KMS-11 (cell line): Measurements from ENCODE around the gene FADS1.

ENCODE experiments used
- H2AFZ ChIP-seq: fragments of 200-600 bp; sonication (generic); 2 replicates; pipeline ENCODE4 v1.6.1; 2016; ENCODE audit warnings: antibody characterized with exemption, mixed run types, low read depth
- H3K27ac ChIP-seq: fragments of 200-600 bp; sonication (generic); 2 replicates; pipeline ENCODE4 v1.6.1; 2016; ENCODE audit warnings: mild to moderate bottlenecking, mixed run types
- H3K27me3 ChIP-seq: fragments of 200-600 bp; sonication (generic); 2 replicates; pipeline ENCODE4 v1.6.1; 2017; ENCODE audit warnings: mild to moderate bottlenecking, low read depth, mixed run types, moderate library complexity; ENCODE audit not compliant: insufficient read depth
- H3K36me3 ChIP-seq: fragments of 200-600 bp; sonication (generic); 2 replicates; pipeline ENCODE4 v1.6.1; 2017; ENCODE audit warnings: mild to moderate bottlenecking, mixed run types; ENCODE audit not compliant: insufficient read depth
- H3K4me1 ChIP-seq: fragments of 200-600 bp; sonication (generic); 2 replicates; pipeline ENCODE4 v1.6.1; 2016; ENCODE audit warnings: mild to moderate bottlenecking, low read depth, mixed run types; ENCODE audit not compliant: poor library complexity, severe bottlenecking
- H3K4me2 ChIP-seq: fragments of 200-600 bp; sonication (generic); 2 replicates; pipeline ENCODE4 v1.7.0; 2016; ENCODE audit warnings: mild to moderate bottlenecking, mixed run types
- H3K4me3 ChIP-seq: fragments of 200-600 bp; sonication (generic); IDR thresholded peaks from 2 replicates; pipeline ENCODE4 v1.6.1; 2017; ENCODE audit warnings: low read depth, low read length, mixed read lengths; ENCODE audit not compliant: insufficient read depth
- H3K79me2 ChIP-seq: fragments of 200-600 bp; sonication (generic); 2 replicates; pipeline ENCODE4 v1.6.1; 2016; ENCODE audit warnings: low read depth, mixed run types; ENCODE audit not compliant: insufficient read depth
- H3K9ac ChIP-seq: fragments of 200-600 bp; sonication (generic); 2 replicates; pipeline ENCODE4 v1.6.1; 2016; ENCODE audit warnings: mild to moderate bottlenecking, mixed run types
- H4K20me1 ChIP-seq: fragments of 200-600 bp; sonication (generic); 2 replicates; pipeline ENCODE4 v1.6.1; 2016; ENCODE audit warnings: mild to moderate bottlenecking, mixed run types; ENCODE audit not compliant: insufficient read depth
- CTCF ChIP-seq: fragments of 200-600 bp; sonication (generic); conservative IDR thresholded peaks from 2 replicates; pipeline ENCODE4 v1.6.1; 2017; ENCODE audit warnings: low read depth, mild to moderate bottlenecking, antibody characterized with exemption, low read length, moderate library complexity, mixed read lengths

FADS1 gene

GRCh38 chr11:61833471-61833870 is 16.7 kb upstream of the FADS1 start:
- no peak for TF ChIP-seq CTCF
- no peak overlapping the region for H3K4me2 ChIP-seq
- H3K79me2 ChIP-seq: no peaks in the 10 kb centered on the region
- H3K27ac ChIP-seq: no peak overlapping the region
- H2AFZ ChIP-seq: no peak overlapping the region
- no peak overlapping the region for H3K9ac ChIP-seq
- H3K4me1 ChIP-seq: no peaks in the 10 kb centered on the region
- H3K27me3 ChIP-seq: peaks cover 6% of the 10 kb centered on the region; the same call in 1 of the 2 replicates
- no peaks in the 10 kb centered on the region for H3K36me3 ChIP-seq
- H3K4me3 ChIP-seq: no peak overlapping the region
- H4K20me1 ChIP-seq: no peaks in the 10 kb centered on the region

- Histone ChIP-seq H2AFZ (no peak overlapping the region), H3K27ac (no peak overlapping the region), H3K4me2 (no peak overlapping the region), H3K4me3 (no peak overlapping the region), H3K9ac (no peak overlapping the region), H3K27me3 (peaks cover 6% of the 10 kb centered on the region; the same call in 1 of the 2 replicates), H3K36me3 (no peaks in the 10 kb centered on the region), H3K79me2 (no peaks in the 10 kb centered on the region), H3K4me1 (no peaks in the 10 kb centered on the region), H4K20me1 (no peaks in the 10 kb centered on the region)
- TF ChIP-seq CTCF: no peak
Measured at GRCh38 chr11:61832754-61833153, 16.0 kb upstream of the FADS1 start.

DNA sequence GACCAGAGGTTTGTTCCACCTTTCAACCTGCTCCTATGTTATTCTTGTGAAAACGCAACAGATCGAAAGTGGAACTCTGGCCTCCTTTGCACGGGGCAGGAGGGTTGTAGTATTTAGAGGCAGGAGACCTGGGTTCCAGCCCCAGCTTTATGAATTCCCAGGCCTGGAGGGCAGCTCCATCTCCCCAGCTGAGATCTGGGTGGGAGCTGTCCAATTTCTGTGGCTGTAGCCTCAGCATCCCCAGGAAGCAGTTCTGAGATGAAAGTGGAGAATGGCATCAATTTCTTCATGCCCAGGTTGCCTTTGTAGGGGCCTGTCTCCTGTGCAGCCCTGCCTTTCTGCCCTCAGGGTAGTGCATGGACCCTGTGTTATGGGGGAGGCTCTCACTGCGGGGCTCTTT is 15.4 kb upstream of the FADS1 start:
- H3K4me2 ChIP-seq: no peak overlapping the region
- no peak overlapping the region for H3K9ac ChIP-seq
- no peak overlapping the region for H2AFZ ChIP-seq
- no peak overlapping the region for H3K4me3 ChIP-seq
- H3K4me1 ChIP-seq: no peaks in the 10 kb centered on the region
- H4K20me1 ChIP-seq: no peaks in the 10 kb centered on the region
- no peaks in the 10 kb centered on the region for H3K79me2 ChIP-seq
- TF ChIP-seq CTCF: no peak
- no peaks in the 10 kb centered on the region for H3K36me3 ChIP-seq
- H3K27ac ChIP-seq: no peak overlapping the region
- peaks cover 6% of the 10 kb centered on the region; the same call in 1 of the 2 replicates for H3K27me3 ChIP-seq

- H3K9ac ChIP-seq: no peak overlapping the region
- H3K79me2 ChIP-seq: no peaks in the 10 kb centered on the region
- H4K20me1 ChIP-seq: no peaks in the 10 kb centered on the region
- no peak overlapping the region for H2AFZ ChIP-seq
- no peaks in the 10 kb centered on the region for H3K36me3 ChIP-seq
- no peak for TF ChIP-seq CTCF
- no peak overlapping the region for H3K27ac ChIP-seq
- no peaks in the 10 kb centered on the region for H3K4me1 ChIP-seq
- H3K4me2 ChIP-seq: no peak overlapping the region
- H3K27me3 ChIP-seq: peaks cover 6% of the 10 kb centered on the region; the same call in 1 of the 2 replicates
- H3K4me3 ChIP-seq: no peak overlapping the region
Measured at GRCh38 chr11:61830237-61831105, 13.7 kb upstream of the FADS1 start.
